ENCODE results near the gene CADPS2.

GRCh38 chr7:122652876-122653275, 233.4 kb downstream of the CADPS2 start:
- TF ChIP-seq CTCF (IDR thresholded peaks at IDR 0.05) (no peak), POLR2AphosphoS5 (IDR thresholded peaks at IDR 0.05) (no peak)
